GM12864 (cell line): Measurements from ENCODE around the gene PRDM5.

Experiments
- DNase-seq: peaks from one replicate; pipeline ENCODE4 v3.0.0-alpha.2; 2011; ENCODE audit warnings: low read depth
- H3K4me3 ChIP-seq: 2 replicates; pipeline ENCODE4 v1.5.1; 2011; ENCODE audit warnings: mild to moderate bottlenecking, low read depth, low read length, control low read depth
- TF ChIP-seq, protein P1 (sequence below): IDR thresholded peaks from 2 replicates; pipeline ENCODE4 v1.5.1; 2011; ENCODE audit warnings: low read depth, mild to moderate bottlenecking, moderate library complexity, low read length, control low read depth, inconsistent platforms; ENCODE audit errors: missing control alignments

PRDM5 gene

GRCh38 chr4:120771907-120772306 lies 150.6 kb downstream of the PRDM5 start:
- TF ChIP-seq, protein P1, sequence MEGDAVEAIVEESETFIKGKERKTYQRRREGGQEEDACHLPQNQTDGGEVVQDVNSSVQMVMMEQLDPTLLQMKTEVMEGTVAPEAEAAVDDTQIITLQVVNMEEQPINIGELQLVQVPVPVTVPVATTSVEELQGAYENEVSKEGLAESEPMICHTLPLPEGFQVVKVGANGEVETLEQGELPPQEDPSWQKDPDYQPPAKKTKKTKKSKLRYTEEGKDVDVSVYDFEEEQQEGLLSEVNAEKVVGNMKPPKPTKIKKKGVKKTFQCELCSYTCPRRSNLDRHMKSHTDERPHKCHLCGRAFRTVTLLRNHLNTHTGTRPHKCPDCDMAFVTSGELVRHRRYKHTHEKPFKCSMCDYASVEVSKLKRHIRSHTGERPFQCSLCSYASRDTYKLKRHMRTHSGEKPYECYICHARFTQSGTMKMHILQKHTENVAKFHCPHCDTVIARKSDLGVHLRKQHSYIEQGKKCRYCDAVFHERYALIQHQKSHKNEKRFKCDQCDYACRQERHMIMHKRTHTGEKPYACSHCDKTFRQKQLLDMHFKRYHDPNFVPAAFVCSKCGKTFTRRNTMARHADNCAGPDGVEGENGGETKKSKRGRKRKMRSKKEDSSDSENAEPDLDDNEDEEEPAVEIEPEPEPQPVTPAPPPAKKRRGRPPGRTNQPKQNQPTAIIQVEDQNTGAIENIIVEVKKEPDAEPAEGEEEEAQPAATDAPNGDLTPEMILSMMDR, result peak; percentile 21
- no peak for DNase-seq
- no peak overlapping the region for H3K4me3 ChIP-seq

- DNase-seq, result no peak
- H3K4me3 ChIP-seq, result no peak overlapping the region
- TF ChIP-seq, protein P1, result no peak
These were observed 151.6 kb downstream of the PRDM5 start for GRCh38 chr4:120770897-120771296.

- TF ChIP-seq, protein P1, result no peak
- H3K4me3 ChIP-seq, result no peak overlapping the region
- no peak for DNase-seq
These were observed 153.3 kb downstream of the PRDM5 start for GRCh38 chr4:120769227-120769626.

GRCh38 chr4:120765260-120765680 lies 157.3 kb downstream of the PRDM5 start:
- no peak overlapping the region for H3K4me3 ChIP-seq
- no peak for DNase-seq
- TF ChIP-seq, protein P1, result no peak

GRCh38 chr4:120763650-120764049 lies 158.9 kb downstream of the PRDM5 start:
- H3K4me3 ChIP-seq, result no peak overlapping the region
- TF ChIP-seq, protein P1, result no peak
- no peak for DNase-seq

GRCh38 chr4:120761070-120761469 lies 161.5 kb downstream of the PRDM5 start:
- no peak overlapping the region for H3K4me3 ChIP-seq
- TF ChIP-seq, protein P1, result no peak
- DNase-seq, result no peak

DNA sequence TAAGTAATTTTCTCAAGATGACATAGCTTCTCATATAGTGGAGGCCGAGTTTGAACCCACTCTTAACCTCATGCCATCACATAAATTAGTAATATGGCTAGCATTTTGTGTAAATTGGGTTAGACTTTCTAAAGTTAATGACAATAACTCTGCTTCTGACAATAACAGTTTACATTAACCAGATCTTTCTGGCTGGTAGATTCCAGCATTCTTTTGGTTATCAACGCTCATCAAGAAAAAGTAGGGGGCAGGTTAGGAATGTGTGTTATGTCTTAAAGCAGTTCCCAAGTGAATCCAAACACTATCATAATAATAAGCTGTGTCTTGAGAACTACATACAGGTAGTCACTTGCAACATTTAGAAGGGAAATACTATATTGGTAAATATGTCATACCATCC lies 162.5 kb downstream of the PRDM5 start:
- H3K4me3 ChIP-seq, result no peak overlapping the region
- DNase-seq, result no peak
- TF ChIP-seq, protein P1, result no peak
